IMR-90 (cell line): ENCODE measurements around the gene ATG7. TPM values are rescaled to one million over a fixed set of nuclear protein-coding genes. Genes with fewer than 3 reads are reported as not detected.

Source experiments
- ATAC-seq: fragments of 200-7000 bp; cut with Tn5 transposase; 2 replicates; pipeline ENCODE4 v1.9.1; 2020; ENCODE audit warnings: low read depth, mild to moderate bottlenecking, moderate library complexity
- BruUV-seq: library from RNA; stranded (reverse); fragments of 400-500 nt; replicated peaks from 2 replicates; lab custom pipeline; 2021; lab: Mats Ljungman, UMichigan
- CTCF ChIA-PET: fragments of 300-600 bp; formaldehyde crosslinking; extraction: SDS; loops from one replicate; lab custom pipeline; 2021; ENCODE audit warnings: antibody characterized with exemption; lab: Yijun Ruan, JAX
- POLR2A ChIA-PET: fragments of 300-600 bp; sonication (Branson Sonifier 250); formaldehyde crosslinking; loops from one replicate; lab custom pipeline; 2022; ENCODE audit warnings: antibody characterized with exemption; ENCODE audit not compliant: unreplicated experiment; lab: Charles Lee
- DNase-seq: peaks from one replicate; pipeline ENCODE4 v3.0.0; 2013
- H2AFZ ChIP-seq: replicated peaks from 2 replicates; pipeline ENCODE3; 2013; ENCODE audit warnings: low read length, mild to moderate bottlenecking; ENCODE audit not compliant: poor library complexity
- H2AK5ac ChIP-seq: 2 replicates; pipeline ENCODE4 v1.6.1; 2013; ENCODE audit warnings: low read depth, low read length, inconsistent platforms
- H2AK9ac ChIP-seq: replicated peaks from 2 replicates; pipeline ENCODE3; 2013; ENCODE audit warnings: mild to moderate bottlenecking, low read depth, low read length, moderate library complexity; ENCODE audit not compliant: poor library complexity
- H2BK120ac ChIP-seq: 2 replicates; pipeline ENCODE4 v1.6.1; 2013; ENCODE audit warnings: low read depth, low read length, inconsistent platforms
- H2BK15ac ChIP-seq: 3 replicates; pipeline ENCODE4 v1.6.1; 2013; ENCODE audit warnings: low read depth, low read length, inconsistent platforms
- H2BK20ac ChIP-seq: 2 replicates; pipeline ENCODE4 v1.6.1; 2013; ENCODE audit warnings: low read depth, mild to moderate bottlenecking, inconsistent platforms, low read length, moderate library complexity
- H2BK5ac ChIP-seq: 2 replicates; pipeline ENCODE4 v1.6.1; 2013; ENCODE audit warnings: mild to moderate bottlenecking, low read depth, low read length, inconsistent platforms; ENCODE audit not compliant: poor library complexity, severe bottlenecking
- H3K14ac ChIP-seq: replicated peaks from 2 replicates; pipeline ENCODE4 v1.6.1; 2013; ENCODE audit warnings: low read depth, low read length, inconsistent platforms
- H3K18ac ChIP-seq: 2 replicates; pipeline ENCODE4 v1.6.1; 2013; ENCODE audit warnings: low read depth, low read length, control low read depth
- H3K23ac ChIP-seq: 2 replicates; pipeline ENCODE4 v1.6.1; 2013; ENCODE audit warnings: low read depth, low read length, inconsistent platforms
- H3K27ac ChIP-seq: 2 replicates; pipeline ENCODE4 v1.5.1; 2013; ENCODE audit warnings: mild to moderate bottlenecking, control low read depth, low read length; ENCODE audit not compliant: insufficient read depth
- H3K27me3 ChIP-seq: 2 replicates; pipeline ENCODE4 v1.6.1; 2013; ENCODE audit warnings: low read length; ENCODE audit not compliant: control insufficient read depth, insufficient read depth
- H3K36me3 ChIP-seq: 2 replicates; pipeline ENCODE4 v1.6.1; 2013; ENCODE audit warnings: low read length, mixed read lengths; ENCODE audit not compliant: control insufficient read depth, insufficient read depth
- H3K4ac ChIP-seq: 2 replicates; pipeline ENCODE4 v1.6.1; 2013; ENCODE audit warnings: low read depth, low read length, inconsistent platforms
- H3K4me1 ChIP-seq: 2 replicates; pipeline ENCODE4 v1.6.1; 2013; ENCODE audit warnings: low read length, mixed read lengths; ENCODE audit not compliant: control insufficient read depth, insufficient read depth
- H3K4me2 ChIP-seq: 2 replicates; pipeline ENCODE4 v1.6.1; 2013; ENCODE audit warnings: low read depth, mild to moderate bottlenecking, control low read depth, low read length, moderate library complexity
- H3K4me3 ChIP-seq: 2 replicates; pipeline ENCODE4 v1.5.1; 2013; ENCODE audit warnings: low read depth, mild to moderate bottlenecking, control low read depth, low read length, moderate library complexity; ENCODE audit not compliant: insufficient read depth
- H3K56ac ChIP-seq: 2 replicates; pipeline ENCODE4 v1.6.1; 2013; ENCODE audit warnings: low read length, inconsistent platforms; ENCODE audit not compliant: insufficient read depth; ENCODE audit errors: extremely low read depth
- H3K79me1 ChIP-seq, 2 experiments: 2 replicates each; pipeline ENCODE4 v1.6.1; 2013; ENCODE audit warnings: low read length in 2 of 2, inconsistent platforms in 1 of 2, low read depth in 1 of 2
- H3K9ac ChIP-seq: 2 replicates; pipeline ENCODE4 v1.6.1; 2013; ENCODE audit warnings: low read depth, low read length, control low read depth
- H3K9me1 ChIP-seq: 2 replicates; pipeline ENCODE4 v1.6.1; 2013; ENCODE audit warnings: low read length, inconsistent platforms; ENCODE audit not compliant: insufficient read depth
- H3K9me3 ChIP-seq: 2 replicates; pipeline ENCODE4 v1.6.1; 2013; ENCODE audit warnings: low read length; ENCODE audit not compliant: control insufficient read depth, insufficient read depth
- H4K20me1 ChIP-seq: 2 replicates; pipeline ENCODE4 v1.6.1; 2013; ENCODE audit warnings: low read length, inconsistent platforms; ENCODE audit not compliant: insufficient read depth
- H4K5ac ChIP-seq: 2 replicates; pipeline ENCODE4 v1.6.1; 2013; ENCODE audit warnings: mild to moderate bottlenecking, low read depth, low read length, control low read depth
- H4K8ac ChIP-seq, 2 experiments: 2 replicates each; pipeline ENCODE4 v1.6.1; 2013; ENCODE audit warnings: low read depth in 2 of 2, low read length in 2 of 2, control low read depth in 1 of 2, inconsistent platforms in 1 of 2
- H4K91ac ChIP-seq: 2 replicates; pipeline ENCODE4 v1.6.1; 2013; ENCODE audit warnings: low read depth, low read length, inconsistent platforms; ENCODE audit not compliant: insufficient read depth
- CEBPB ChIP-seq: IDR thresholded peaks from 2 replicates; pipeline ENCODE4 v1.6.1; 2012; ENCODE audit warnings: low read depth, low read length, improper control_type of control experiment
- CHD1 ChIP-seq: IDR thresholded peaks from 2 replicates; pipeline ENCODE4 v1.6.1; 2012; ENCODE audit warnings: low read depth, low read length, improper control_type of control experiment
- MAFK ChIP-seq: IDR thresholded peaks from 2 replicates; pipeline ENCODE4 v1.6.1; 2012; ENCODE audit warnings: low read depth, low read length, improper control_type of control experiment
- NFE2L2 ChIP-seq: fragments of 150-350 bp; IDR thresholded peaks from 2 replicates; pipeline ENCODE4 v1.6.1; 2016; ENCODE audit warnings: low read depth, mild to moderate bottlenecking, low read length
- POLR2A ChIP-seq: IDR thresholded peaks from 2 replicates; pipeline ENCODE4 v1.6.1; 2012; ENCODE audit warnings: mild to moderate bottlenecking, low read depth, low read length
- RAD21 ChIP-seq: IDR thresholded peaks from 2 replicates; pipeline ENCODE4 v1.6.1; 2012; ENCODE audit warnings: low read length, improper control_type of control experiment
- RCOR1 ChIP-seq: IDR thresholded peaks from 2 replicates; pipeline ENCODE4 v1.6.1; 2012; ENCODE audit warnings: mild to moderate bottlenecking, low read length, improper control_type of control experiment; ENCODE audit not compliant: insufficient replicate concordance
- USF2 ChIP-seq: fragments of 150-350 bp; IDR thresholded peaks from 2 replicates; pipeline ENCODE4 v1.6.1; 2017; ENCODE audit warnings: mild to moderate bottlenecking, antibody characterized with exemption, low read length, low read depth
- WGBS, 2 experiments: methylation state at CpG; one replicate each; pipeline versions ENCODE4 v1.1.5 to v1.1.7; 2013; ENCODE audit warnings: missing lambda C conversion rate in 2 of 2; ENCODE audit not compliant: insufficient read length in 1 of 2; ENCODE audit errors: extremely low coverage in 2 of 2; 5-methylcytosine and 5-hydroxymethylcytosine counted together
- dilution Hi-C: fragments of 300-500 bp; cut with HindIII; formaldehyde crosslinking; loops from one replicate; pipeline ENCODE4 v1.14.3; 2018; ENCODE audit warnings: low sequenced_read_pairs; ENCODE audit not compliant: unreplicated experiment
- in situ Hi-C: fragments of 300-500 bp; cut with MboI; formaldehyde crosslinking; loops from 3 replicates; pipeline ENCODE4 v1.14.3; 2019; ENCODE audit warnings: low sequenced_read_pairs, inconsistent platforms, mixed read lengths
- intact Hi-C: fragments of 100-400 bp; cut with micrococcal nuclease; formaldehyde crosslinking; loops from 2 replicates; pipeline ENCODE4 v1.10.0; 2022
- polyA plus RNA-seq, 3 experiments: library from polyadenylated mRNA; depleted of rRNA; stranded (reverse); fragments of >200 nt; gene quantifications; 2 replicates each; pipeline ENCODE4 v1.2.3, GENCODE V29; 2012; ENCODE audit warnings: low replicate concordance in 1 of 3
- total RNA-seq: library from RNA; depleted of rRNA; stranded (reverse); fragments of >200 nt; gene quantifications from 2 replicates; pipeline ENCODE4 v1.2.3, GENCODE V29; 2012

The ATG7 gene
- total and polyA plus RNA-seq, 2 of the 4 experiments (the other 2 are of a cell fraction) = 15.6 to 51.4 TPM

GRCh38 chr3:11364181-11364580, 92.0 kb downstream of the ATG7 start:
- 0 out of 3 replicates have a peak overlapping the region, but pooled peaks have one; percentile 38 for H2BK15ac ChIP-seq
- peak overlapping the region; percentile 89 for H2AK9ac ChIP-seq
- ChIA-PET POLR2A (no interaction called here), CTCF (no interaction called here)
- in situ Hi-C loops (no loop called here), dilution Hi-C loops (no loop called here), intact Hi-C loops (no loop called here)
- H3K36me3 ChIP-seq = peaks cover 10% of the 10 kb centered on the region
- peak overlapping the region; percentile 85; the same call in 1 of the 2 replicates for H3K4ac ChIP-seq
- no peak for TF ChIP-seq USF2
- TF ChIP-seq MAFK = no peak
- no peak for TF ChIP-seq RCOR1
- no peak for TF ChIP-seq POLR2A
- no peak for TF ChIP-seq CHD1
- peak; percentile 85 for TF ChIP-seq CEBPB
- TF ChIP-seq NFE2L2 = no peak
- no peak for TF ChIP-seq RAD21
- H3K56ac ChIP-seq = no peak overlapping the region
- H3K79me1 ChIP-seq = peaks cover 3 to 7% of the 10 kb centered on the region in 2 experiments; a peak in 1 of 4 replicates
- no CpG with 5 or more reads among the region's 2 CpGs for WGBS, 2 experiments
- H3K9me1 ChIP-seq = peaks cover 10% of the 10 kb centered on the region
- no peaks in the 10 kb centered on the region for H4K20me1 ChIP-seq
- no peak overlapping the region for H2AK5ac ChIP-seq
- peak overlapping the region; percentile 78; the same call in 1 of the 2 replicates for H2BK20ac ChIP-seq
- peak overlapping the region; percentile 78 for H2BK5ac ChIP-seq
- no peaks in the 10 kb centered on the region for H3K27me3 ChIP-seq
- H3K18ac ChIP-seq = peak overlapping the region; percentile 92; the same call in 1 of the 2 replicates
- H3K14ac ChIP-seq = peak overlapping the region; percentile 30; the same call in 1 of the 2 replicates
- DNase-seq = peak; percentile 79
- ATAC-seq = peak; percentile 61
- H3K23ac ChIP-seq = peak overlapping the region; percentile 72; the same call in 1 of the 2 replicates
- peak overlapping the region; percentile 50; the same call in 1 of the 2 replicates for H3K9ac ChIP-seq
- no peaks in the 10 kb centered on the region for H3K9me3 ChIP-seq
- peak overlapping the region; percentile 80 for H2BK120ac ChIP-seq
- no peak overlapping the region for H2AFZ ChIP-seq
- no peak overlapping the region for H3K4me3 ChIP-seq
- peaks cover 15% of the 10 kb centered on the region for H3K4me1 ChIP-seq
- 0 out of 2 replicates have a peak overlapping the region, but pooled peaks have one; percentile 43 for H3K4me2 ChIP-seq
- BruUV-seq = no TSS peak
- H3K27ac ChIP-seq = peak overlapping the region; percentile 79; the same call in 1 of the 2 replicates
- no peak overlapping the region for H4K5ac ChIP-seq
- H4K8ac ChIP-seq = peak overlapping the region in 1 of 2 experiments; percentile 70; a peak in 2 of 4 replicates
- H4K91ac ChIP-seq = peak overlapping the region; percentile 79; the same call in 1 of the 2 replicates
